Neural progenitor cell (in vitro differentiated cells): ENCODE data around the gene SNX8. TPM values are rescaled to one million over a fixed set of nuclear protein-coding genes. Genes with fewer than 3 reads are reported as not detected.

Source experiments
- DNase-seq: peaks from one replicate; pipeline ENCODE4 v3.0.0-alpha.2; 2016; ENCODE audit warnings: low spot score
- H2AFZ ChIP-seq: fragments of 200-600 bp; sonication (generic); replicated peaks from 2 replicates; pipeline ENCODE4 v1.6.1; 2016; ENCODE audit warnings: antibody characterized with exemption
- H3F3A ChIP-seq: fragments of 200-600 bp; sonication (generic); 2 replicates; pipeline ENCODE4 v1.6.1; 2016; ENCODE audit warnings: antibody characterized with exemption, low read depth
- H3K27ac ChIP-seq: fragments of 200-600 bp; sonication (generic); 2 replicates; pipeline ENCODE4 v1.5.1; 2016; ENCODE audit warnings: mild to moderate bottlenecking
- H3K27me3 ChIP-seq: fragments of 200-600 bp; sonication (generic); 2 replicates; pipeline ENCODE4 v1.6.1; 2016; ENCODE audit warnings: mild to moderate bottlenecking, moderate library complexity
- H3K36me3 ChIP-seq: fragments of 200-600 bp; sonication (generic); 2 replicates; pipeline ENCODE4 v1.5.1; 2016
- H3K4me1 ChIP-seq: fragments of 200-600 bp; sonication (generic); 2 replicates; pipeline ENCODE4 v1.6.1; 2016; ENCODE audit warnings: mixed run types
- H3K4me2 ChIP-seq: fragments of 200-600 bp; sonication (generic); 2 replicates; pipeline ENCODE4 v1.6.1; 2016
- H3K4me3 ChIP-seq: fragments of 200-600 bp; sonication (generic); 2 replicates; pipeline ENCODE4 v1.5.1; 2016
- H3K79me2 ChIP-seq: fragments of 200-600 bp; sonication (generic); 2 replicates; pipeline ENCODE4 v1.6.1; 2016; ENCODE audit warnings: low read depth
- H3K9ac ChIP-seq: fragments of 200-600 bp; sonication (generic); 2 replicates; pipeline ENCODE4 v1.6.1; 2016
- H3K9me3 ChIP-seq: fragments of 200-600 bp; sonication (generic); 2 replicates; pipeline ENCODE4 v1.5.1; 2016; ENCODE audit warnings: low read depth
- H4K20me1 ChIP-seq: fragments of 200-600 bp; sonication (generic); 2 replicates; pipeline ENCODE4 v1.6.1; 2016; ENCODE audit warnings: low read depth
- H3K27ac Mint-ChIP-seq: 3 replicates; pipeline ENCODE4 v1.8.0; 2021; ENCODE audit warnings: mixed read lengths
- H3K27me3 Mint-ChIP-seq: 2 replicates; pipeline ENCODE4 v1.8.0; 2022; ENCODE audit warnings: low read depth, mild to moderate bottlenecking, inconsistent platforms, moderate library complexity, mixed read lengths; ENCODE audit not compliant: insufficient read depth
- H3K36me3 Mint-ChIP-seq: 3 replicates; pipeline ENCODE4 v1.8.0; 2021; ENCODE audit warnings: mixed read lengths
- H3K4me1 Mint-ChIP-seq: 3 replicates; pipeline ENCODE4 v1.8.0; 2021; ENCODE audit warnings: mixed read lengths
- H3K4me3 Mint-ChIP-seq: 3 replicates; pipeline ENCODE4 v1.8.0; 2021; ENCODE audit warnings: mild to moderate bottlenecking, moderate library complexity, mixed read lengths
- H3K9me3 Mint-ChIP-seq: 3 replicates; pipeline ENCODE4 v1.8.0; 2020; ENCODE audit warnings: mixed read lengths
- EZH2 ChIP-seq: fragments of 200-600 bp; sonication (generic); IDR thresholded peaks from 2 replicates; pipeline ENCODE4 v1.6.1; 2017; ENCODE audit warnings: antibody characterized with exemption, mild to moderate bottlenecking, moderate library complexity
- EZH2phosphoT487 ChIP-seq: fragments of 200-600 bp; sonication (generic); IDR thresholded peaks from 2 replicates; pipeline ENCODE4 v1.6.1; 2017; ENCODE audit warnings: antibody characterized with exemption
- total RNA-seq: library from RNA; depleted of rRNA; stranded (reverse); fragments of >200 nt; gene quantifications from 2 replicates; pipeline ENCODE4 v1.2.3, GENCODE V29; 2015; ENCODE audit warnings: low replicate concordance
- TF ChIP-seq, protein P1 (sequence below): fragments of 200-600 bp; sonication (generic); IDR thresholded peaks from 2 replicates; pipeline ENCODE4 v1.5.1; 2017; ENCODE audit warnings: antibody characterized with exemption, mild to moderate bottlenecking

SNX8 gene
- total RNA-seq, 1 donor from 2014 or later, result 3.6 TPM

DNA sequence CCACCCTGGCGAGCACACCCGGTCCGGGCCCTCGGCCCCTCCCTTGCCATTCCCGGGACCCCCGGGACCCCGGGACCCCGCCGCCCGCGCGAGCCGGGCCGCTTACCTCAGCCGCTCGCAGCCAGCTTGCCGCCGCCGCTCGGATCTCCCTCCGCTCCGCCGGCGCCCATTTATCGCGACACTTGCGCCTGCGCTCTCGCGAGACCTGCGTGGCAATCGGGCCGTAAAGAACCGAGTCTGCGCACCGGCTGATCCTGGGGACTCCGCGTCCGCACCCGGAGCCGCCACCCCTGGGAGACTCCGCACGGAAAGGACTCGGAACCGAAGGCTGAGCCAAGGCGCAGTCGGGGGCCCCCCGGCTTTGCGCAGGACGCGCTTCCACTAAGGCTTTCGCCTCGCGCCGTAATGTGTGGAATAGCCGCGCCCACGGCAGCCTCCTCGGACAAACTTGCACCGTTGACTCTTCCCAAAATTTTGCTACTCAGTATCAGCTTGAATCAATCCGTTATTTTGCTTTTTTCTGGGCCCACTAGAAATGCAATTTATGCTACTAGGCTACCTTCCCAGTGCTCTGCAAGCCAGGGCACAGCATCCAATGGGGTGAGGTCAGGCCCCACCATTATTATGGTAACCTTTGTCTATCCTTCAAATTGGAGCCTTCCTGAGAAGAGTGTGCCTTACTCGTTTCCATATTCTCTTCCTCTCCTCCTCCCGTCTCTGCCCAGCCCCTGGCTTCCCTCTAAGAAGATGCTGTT lies 81.3 kb downstream of the SNX8 start, which contains the start of gene MAD1L1:
Gene MAD1L1, minus strand, starts transcription at position 180 of the 755 bp plus-strand sequence. CDS start 2,812 bp downstream, outside the sequence.
- DNase-seq, result peak; percentile 96
- peaks cover 5% of the 10 kb centered on the region for H3K36me3 ChIP-seq
- TF ChIP-seq, protein P1, sequence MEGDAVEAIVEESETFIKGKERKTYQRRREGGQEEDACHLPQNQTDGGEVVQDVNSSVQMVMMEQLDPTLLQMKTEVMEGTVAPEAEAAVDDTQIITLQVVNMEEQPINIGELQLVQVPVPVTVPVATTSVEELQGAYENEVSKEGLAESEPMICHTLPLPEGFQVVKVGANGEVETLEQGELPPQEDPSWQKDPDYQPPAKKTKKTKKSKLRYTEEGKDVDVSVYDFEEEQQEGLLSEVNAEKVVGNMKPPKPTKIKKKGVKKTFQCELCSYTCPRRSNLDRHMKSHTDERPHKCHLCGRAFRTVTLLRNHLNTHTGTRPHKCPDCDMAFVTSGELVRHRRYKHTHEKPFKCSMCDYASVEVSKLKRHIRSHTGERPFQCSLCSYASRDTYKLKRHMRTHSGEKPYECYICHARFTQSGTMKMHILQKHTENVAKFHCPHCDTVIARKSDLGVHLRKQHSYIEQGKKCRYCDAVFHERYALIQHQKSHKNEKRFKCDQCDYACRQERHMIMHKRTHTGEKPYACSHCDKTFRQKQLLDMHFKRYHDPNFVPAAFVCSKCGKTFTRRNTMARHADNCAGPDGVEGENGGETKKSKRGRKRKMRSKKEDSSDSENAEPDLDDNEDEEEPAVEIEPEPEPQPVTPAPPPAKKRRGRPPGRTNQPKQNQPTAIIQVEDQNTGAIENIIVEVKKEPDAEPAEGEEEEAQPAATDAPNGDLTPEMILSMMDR, result no peak
- no peak for TF ChIP-seq EZH2

DNA sequence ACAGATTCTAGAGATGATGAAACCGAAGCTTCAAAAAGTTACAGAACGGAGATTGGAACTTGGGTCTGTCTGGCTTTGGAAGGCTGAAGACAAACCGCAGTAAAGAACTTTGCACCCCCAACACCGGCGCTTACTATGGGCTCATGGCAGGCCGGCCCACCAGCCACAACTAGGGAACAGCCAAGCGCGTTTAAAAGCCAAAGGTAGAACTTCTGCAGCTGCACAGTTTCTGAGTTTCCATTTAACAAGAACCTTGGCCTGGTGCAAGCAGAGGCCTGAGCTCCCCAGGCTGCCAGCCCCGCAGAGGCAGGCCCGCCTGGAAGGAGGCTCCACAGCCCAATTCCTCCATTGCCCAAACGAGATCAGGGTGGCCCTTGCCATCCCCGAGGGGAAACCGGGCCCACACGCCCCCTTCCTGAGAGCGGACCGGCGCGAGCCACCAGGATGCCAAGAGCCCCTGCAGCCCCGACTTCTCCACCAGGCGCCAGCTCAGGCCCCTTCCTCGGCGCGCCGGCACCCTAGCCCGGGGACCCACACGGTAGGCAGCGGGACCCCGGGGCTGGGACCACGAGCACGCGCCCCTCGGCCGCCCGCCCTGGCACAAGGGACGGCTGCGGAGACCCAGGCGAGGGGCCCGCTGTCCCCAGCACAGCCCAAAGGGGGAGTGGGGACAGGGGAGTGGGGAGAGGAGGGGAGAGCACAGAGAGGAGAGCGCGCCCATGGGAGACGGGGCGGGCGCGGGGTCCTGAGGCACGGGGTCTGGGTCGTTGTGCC lies 82.1 kb downstream of the SNX8 start:
- Histone ChIP-seq H3K27me3 (no peaks in the 10 kb centered on the region), H3K9me3 (no peaks in the 10 kb centered on the region), H3K4me3 (peak overlapping the region; percentile 92), H3F3A (peaks cover 26% of the 10 kb centered on the region), H3K27ac (peak overlapping the region; percentile 2), H3K79me2 (peaks cover 53% of the 10 kb centered on the region), H3K4me1 (peaks cover 5% of the 10 kb centered on the region), H3K9ac (peak overlapping the region; percentile 99), H2AFZ (peak overlapping the region; percentile 84), H4K20me1 (peaks cover 31% of the 10 kb centered on the region), H3K4me2 (peak overlapping the region; percentile 92), H3K36me3 (peaks cover 5% of the 10 kb centered on the region)
- H3K4me3 Mint-ChIP-seq, result peak overlapping the region; percentile 87
- peak; percentile 77 for DNase-seq
- H3K4me1 Mint-ChIP-seq, result peaks cover 18% of the 10 kb centered on the region
- H3K27me3 Mint-ChIP-seq, result peaks cover 4% of the 10 kb centered on the region
- peak overlapping the region; percentile 12 for H3K27ac Mint-ChIP-seq
- H3K36me3 Mint-ChIP-seq, result peaks cover 9% of the 10 kb centered on the region
- no peaks in the 10 kb centered on the region for H3K9me3 Mint-ChIP-seq
- TF ChIP-seq, protein P1, result no peak

More for the DNA sequence above, 81.3 kb downstream of the SNX8 start, which contains the start of gene MAD1L1:
- H3F3A ChIP-seq, result peaks cover 26% of the 10 kb centered on the region
- H3K4me3 ChIP-seq, result peak within 1 kb of the TSS; percentile 92
- Mint-ChIP-seq H3K27me3 (peaks cover 3% of the 10 kb centered on the region), H3K4me3 (peak within 1 kb of the TSS; percentile 96), H3K4me1 (peaks cover 18% of the 10 kb centered on the region), H3K36me3 (peaks cover 13% of the 10 kb centered on the region), H3K9me3 (no peaks in the 10 kb centered on the region), H3K27ac (peak within 1 kb of the TSS; percentile 97)
- H3K27ac ChIP-seq, result peak within 1 kb of the TSS; percentile 48
- no peaks in the 10 kb centered on the region for H3K27me3 ChIP-seq
- H3K4me2 ChIP-seq, result peak within 1 kb of the TSS; percentile 92
- H3K9me3 ChIP-seq, result no peaks in the 10 kb centered on the region
- peaks cover 46% of the 10 kb centered on the region for H3K79me2 ChIP-seq
- H3K4me1 ChIP-seq, result peaks cover 5% of the 10 kb centered on the region
- peak within 1 kb of the TSS; percentile 99 for H3K9ac ChIP-seq
- H2AFZ ChIP-seq, result peak within 1 kb of the TSS; percentile 84
- H4K20me1 ChIP-seq, result peaks cover 31% of the 10 kb centered on the region

DNA sequence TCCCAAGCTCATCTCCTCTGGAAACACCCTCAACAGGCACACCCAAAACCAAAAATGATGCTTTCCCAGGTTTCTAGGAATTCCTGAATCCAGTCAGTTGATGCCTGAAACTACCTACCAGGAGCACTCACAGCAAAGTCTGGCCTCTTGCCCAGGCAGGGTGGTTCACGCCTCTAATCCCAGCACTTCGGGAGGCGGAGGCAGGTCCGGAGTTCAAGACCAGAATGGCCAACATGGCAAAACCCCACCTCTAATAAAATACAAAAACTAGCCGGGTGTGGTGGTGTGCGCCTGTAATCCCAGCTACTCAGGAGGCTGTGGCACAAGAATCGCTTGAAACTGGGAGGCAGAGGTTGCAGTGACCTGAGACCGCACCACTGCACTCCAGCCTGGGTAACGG lies 83.4 kb downstream of the SNX8 start:
- TF ChIP-seq EZH2 (no peak), EZH2phosphoT487 (no peak)
- TF ChIP-seq, protein P1, result no peak
- no peak overlapping the region for H2AFZ ChIP-seq
- peak overlapping the region; percentile 14 for H3K9ac ChIP-seq
- H3K79me2 ChIP-seq, result peaks cover 60% of the 10 kb centered on the region
- no peak overlapping the region for H3K27ac ChIP-seq
- no peak for DNase-seq
- H3K4me3 Mint-ChIP-seq, result no peak overlapping the region
- H3F3A ChIP-seq, result peaks cover 26% of the 10 kb centered on the region
- H4K20me1 ChIP-seq, result peaks cover 31% of the 10 kb centered on the region
- H3K9me3 ChIP-seq, result no peaks in the 10 kb centered on the region
- no peaks in the 10 kb centered on the region for H3K9me3 Mint-ChIP-seq
- H3K27me3 Mint-ChIP-seq, result peaks cover 4% of the 10 kb centered on the region
- H3K27me3 ChIP-seq, result no peaks in the 10 kb centered on the region
- peaks cover 8% of the 10 kb centered on the region for H3K36me3 Mint-ChIP-seq
- H3K27ac Mint-ChIP-seq, result no peak overlapping the region
- no peak overlapping the region for H3K4me3 ChIP-seq
- H3K4me2 ChIP-seq, result no peak overlapping the region
- H3K36me3 ChIP-seq, result peaks cover 5% of the 10 kb centered on the region
- peaks cover 18% of the 10 kb centered on the region for H3K4me1 Mint-ChIP-seq
- H3K4me1 ChIP-seq, result peaks cover 5% of the 10 kb centered on the region
